OCI-LY3 (cell line): Measurements from ENCODE around the gene RYK.

Source experiments
- EZH2phosphoT487 ChIP-seq: fragments of 200-600 bp; shearing (Covaris generic); IDR thresholded peaks from 2 replicates; pipeline ENCODE4 v1.6.1; 2018; ENCODE audit warnings: antibody characterized with exemption, mixed run types, low read depth
- TF ChIP-seq, protein P1 (sequence below): fragments of 200-600, 300-600 bp; sonication (generic); IDR thresholded peaks from 2 replicates; pipeline ENCODE4 v1.5.1; 2014; ENCODE audit warnings: antibody characterized with exemption, low read length, low read depth

DNA sequence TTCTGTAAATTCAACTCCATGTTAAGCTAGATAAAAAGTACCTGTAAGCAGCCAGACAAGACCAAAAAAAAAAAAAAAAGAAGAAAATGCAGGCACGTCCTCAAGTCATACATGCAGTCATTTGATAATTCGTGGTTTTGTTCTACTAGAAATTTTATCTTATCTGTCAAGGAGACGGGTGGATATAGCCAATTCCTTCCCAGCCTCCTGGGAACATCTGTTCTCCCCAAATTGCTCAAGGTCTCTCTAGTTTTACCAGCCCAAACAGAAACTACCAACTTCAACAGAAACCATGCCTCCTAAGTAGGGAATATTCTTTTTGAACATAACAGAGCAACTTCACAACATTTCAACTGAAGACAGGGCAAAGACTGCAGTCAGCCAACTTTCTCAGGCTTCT is 19.5 kb downstream of the RYK start:
- TF ChIP-seq EZH2phosphoT487: no peak
- TF ChIP-seq, protein P1, sequence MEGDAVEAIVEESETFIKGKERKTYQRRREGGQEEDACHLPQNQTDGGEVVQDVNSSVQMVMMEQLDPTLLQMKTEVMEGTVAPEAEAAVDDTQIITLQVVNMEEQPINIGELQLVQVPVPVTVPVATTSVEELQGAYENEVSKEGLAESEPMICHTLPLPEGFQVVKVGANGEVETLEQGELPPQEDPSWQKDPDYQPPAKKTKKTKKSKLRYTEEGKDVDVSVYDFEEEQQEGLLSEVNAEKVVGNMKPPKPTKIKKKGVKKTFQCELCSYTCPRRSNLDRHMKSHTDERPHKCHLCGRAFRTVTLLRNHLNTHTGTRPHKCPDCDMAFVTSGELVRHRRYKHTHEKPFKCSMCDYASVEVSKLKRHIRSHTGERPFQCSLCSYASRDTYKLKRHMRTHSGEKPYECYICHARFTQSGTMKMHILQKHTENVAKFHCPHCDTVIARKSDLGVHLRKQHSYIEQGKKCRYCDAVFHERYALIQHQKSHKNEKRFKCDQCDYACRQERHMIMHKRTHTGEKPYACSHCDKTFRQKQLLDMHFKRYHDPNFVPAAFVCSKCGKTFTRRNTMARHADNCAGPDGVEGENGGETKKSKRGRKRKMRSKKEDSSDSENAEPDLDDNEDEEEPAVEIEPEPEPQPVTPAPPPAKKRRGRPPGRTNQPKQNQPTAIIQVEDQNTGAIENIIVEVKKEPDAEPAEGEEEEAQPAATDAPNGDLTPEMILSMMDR: no peak
